Measurements from ENCODE around the gene LRCH4.
"Not testable (repeated sequence)": the region's sequence is repeated elsewhere in the genome, so short reads cannot be mapped to it uniquely, and the experiment has no call there.

The LRCH4 gene

GRCh38 chr7:100544967-100545359, 41.0 kb downstream of the LRCH4 start:
- no peak for DNase-seq (ENCODE audit: low read depth)

- DNase-seq (ENCODE audit: low read depth), result no peak
Measured at GRCh38 chr7:100544386-100544785, 41.5 kb downstream of the LRCH4 start.

GRCh38 chr7:100543586-100543985, 42.3 kb downstream of the LRCH4 start:
- no peak for DNase-seq (ENCODE audit: low read depth)

GRCh38 chr7:100541309-100541708, 44.6 kb downstream of the LRCH4 start:
- DNase-seq (ENCODE audit: low read depth), result not testable (repeated sequence)

- DNase-seq (ENCODE audit: low read depth), result no peak
Measured at GRCh38 chr7:100540073-100540723, 45.7 kb downstream of the LRCH4 start.

GRCh38 chr7:100539436-100540006, 46.4 kb downstream of the LRCH4 start:
- DNase-seq (ENCODE audit: low read depth), result no peak

- DNase-seq (ENCODE audit: low read depth), result peak; percentile 100
Measured at GRCh38 chr7:100538654-100539435, 47.1 kb downstream of the LRCH4 start, which contains the start of gene AGFG2. Gene AGFG2, plus strand, starts transcription at chr7:100539203. Its CDS starts 144 bp downstream, at chr7:100539347.

- DNase-seq (ENCODE audit: low read depth), result no peak
Measured at GRCh38 chr7:100538348-100538653, 47.6 kb downstream of the LRCH4 start.

GRCh38 chr7:100536695-100537094, 49.2 kb downstream of the LRCH4 start:
- not testable (repeated sequence) for DNase-seq (ENCODE audit: low read depth)

- not testable (repeated sequence) for DNase-seq (ENCODE audit: low read depth)
Measured at GRCh38 chr7:100535982-100536381, 49.9 kb downstream of the LRCH4 start.

- no peak for DNase-seq (ENCODE audit: low read depth)
Measured at GRCh38 chr7:100532165-100533022, 53.5 kb downstream of the LRCH4 start.

- not testable (repeated sequence) for DNase-seq (ENCODE audit: low read depth)
Measured at GRCh38 chr7:100528108-100528866, 57.6 kb downstream of the LRCH4 start.
